ENCODE data around the gene ZCCHC13. TPM values are rescaled to one million over a fixed set of nuclear protein-coding genes. Genes with fewer than 3 reads are reported as not detected.

The ZCCHC13 gene
- polyA plus RNA-seq, 2 of the 4 experiments (the other 2 are of a cell fraction), result not detected

DNA sequence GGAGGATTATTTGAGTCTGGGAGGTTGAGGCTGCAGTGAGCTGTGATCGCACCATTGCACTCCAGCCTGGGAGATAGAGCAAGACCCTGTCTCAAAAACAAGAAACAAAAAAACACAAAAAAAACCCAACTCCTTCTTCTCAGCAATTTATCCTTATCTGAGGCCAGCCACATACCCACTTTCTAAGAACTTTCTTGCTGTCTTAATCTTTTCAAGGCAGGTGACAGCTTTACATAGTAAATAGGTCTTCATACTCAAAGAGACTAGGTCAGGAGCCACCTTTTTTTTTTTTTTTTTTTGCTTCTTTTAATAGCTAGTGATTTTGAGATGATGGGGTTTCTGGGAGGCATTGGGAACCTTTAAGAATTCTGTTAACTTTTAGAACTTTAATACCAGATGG, 26.1 kb upstream of the ZCCHC13 start:
- CTCF ChIA-PET, result interaction anchor here (0.6 kb wide), 1 partner anchor 152 kb away, joined by 6 read pairs; no protein-coding TSS in a partner anchor
- no peak for TF ChIP-seq RCOR1 (IDR thresholded peaks at IDR 0.05; ENCODE audit: low read depth, low read length)
- no peak for TF ChIP-seq TP53 (CRISPR knock-in tag; IDR thresholded peaks at IDR 0.05)
- TF ChIP-seq RAD21 (conservative IDR thresholded peaks at IDR 0.05 in 1 of 2, IDR thresholded peaks at IDR 0.05 in 1 of 2), result no peak
- TF ChIP-seq JUN (IDR thresholded peaks at IDR 0.05), result no peak
- TF ChIP-seq, protein P1, sequence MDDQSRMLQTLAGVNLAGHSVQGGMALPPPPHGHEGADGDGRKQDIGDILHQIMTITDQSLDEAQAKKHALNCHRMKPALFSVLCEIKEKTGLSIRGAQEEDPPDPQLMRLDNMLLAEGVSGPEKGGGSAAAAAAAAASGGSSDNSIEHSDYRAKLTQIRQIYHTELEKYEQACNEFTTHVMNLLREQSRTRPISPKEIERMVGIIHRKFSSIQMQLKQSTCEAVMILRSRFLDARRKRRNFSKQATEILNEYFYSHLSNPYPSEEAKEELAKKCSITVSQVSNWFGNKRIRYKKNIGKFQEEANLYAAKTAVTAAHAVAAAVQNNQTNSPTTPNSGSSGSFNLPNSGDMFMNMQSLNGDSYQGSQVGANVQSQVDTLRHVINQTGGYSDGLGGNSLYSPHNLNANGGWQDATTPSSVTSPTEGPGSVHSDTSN (IDR thresholded peaks at IDR 0.05), result no peak
- FAIRE-seq, result no peak
- ATAC-seq, result no peak
- H3K4me2 ChIP-seq, result peak overlapping the region; percentile 25; the same call in 1 of the 3 replicates
- POLR2A ChIA-PET, result interaction anchor here (0.6 to 1.0 kb wide), 2 partner anchors 14 to 317 kb away, joined by 3 to 4 read pairs; no protein-coding TSS in a partner anchor
- no peaks in the 10 kb centered on the region for H3K9me3 ChIP-seq
- no peak overlapping the region for H3K4me3 ChIP-seq
- H3K4me1 ChIP-seq, result peaks cover 13% of the 10 kb centered on the region
- no peak for DNase-seq (ENCODE audit: low read depth in 1 of 2, low spot score in 1 of 2)
- WGBS (ENCODE audit: missing lambda C conversion rate), result 88% methylated on average over 1 of the region's 1 CpG
- H3K27ac ChIP-seq, result no peak overlapping the region

DNA sequence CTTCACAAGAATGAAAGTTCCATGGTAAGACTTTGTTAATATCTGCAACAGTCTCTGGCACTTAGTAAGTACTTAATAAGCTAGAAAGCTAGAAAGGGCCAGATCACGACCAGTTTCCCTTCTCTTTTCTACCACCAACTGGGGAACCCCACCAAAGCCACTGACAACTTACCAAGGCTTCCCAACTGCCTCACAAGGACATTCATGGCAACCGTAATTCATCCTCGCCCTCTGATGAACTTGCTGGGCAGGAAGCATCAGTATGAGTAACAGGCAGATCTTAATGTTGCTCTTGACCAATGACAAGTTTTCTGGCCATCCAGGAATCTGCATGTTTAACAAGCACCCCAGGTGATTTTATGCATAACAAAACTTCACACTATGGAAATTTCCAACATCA, 23.2 kb upstream of the ZCCHC13 start:
- H3K27ac ChIP-seq, result no peak overlapping the region
- peaks cover 29% of the 10 kb centered on the region for H3K4me1 ChIP-seq
- POLR2A ChIA-PET, result interaction anchor here (0.5 kb wide), 1 partner anchor 76 kb away, joined by 3 read pairs; no protein-coding TSS in a partner anchor
- TF ChIP-seq TFCP2L1 (CRISPR knock-in tag; IDR thresholded peaks at IDR 0.05) (no peak), HOXB13 (CRISPR knock-in tag; IDR thresholded peaks at IDR 0.05; ENCODE audit: low read depth) (no peak), NPAS2 (CRISPR knock-in tag; IDR thresholded peaks at IDR 0.05; ENCODE audit: borderline replicate concordance) (no peak), CHD4 (IDR thresholded peaks at IDR 0.05; ENCODE audit: borderline replicate concordance) (no peak), CBX2 (IDR thresholded peaks at IDR 0.05; ENCODE audit: borderline replicate concordance, low read depth) (no peak)
- TF ChIP-seq, protein P2, sequence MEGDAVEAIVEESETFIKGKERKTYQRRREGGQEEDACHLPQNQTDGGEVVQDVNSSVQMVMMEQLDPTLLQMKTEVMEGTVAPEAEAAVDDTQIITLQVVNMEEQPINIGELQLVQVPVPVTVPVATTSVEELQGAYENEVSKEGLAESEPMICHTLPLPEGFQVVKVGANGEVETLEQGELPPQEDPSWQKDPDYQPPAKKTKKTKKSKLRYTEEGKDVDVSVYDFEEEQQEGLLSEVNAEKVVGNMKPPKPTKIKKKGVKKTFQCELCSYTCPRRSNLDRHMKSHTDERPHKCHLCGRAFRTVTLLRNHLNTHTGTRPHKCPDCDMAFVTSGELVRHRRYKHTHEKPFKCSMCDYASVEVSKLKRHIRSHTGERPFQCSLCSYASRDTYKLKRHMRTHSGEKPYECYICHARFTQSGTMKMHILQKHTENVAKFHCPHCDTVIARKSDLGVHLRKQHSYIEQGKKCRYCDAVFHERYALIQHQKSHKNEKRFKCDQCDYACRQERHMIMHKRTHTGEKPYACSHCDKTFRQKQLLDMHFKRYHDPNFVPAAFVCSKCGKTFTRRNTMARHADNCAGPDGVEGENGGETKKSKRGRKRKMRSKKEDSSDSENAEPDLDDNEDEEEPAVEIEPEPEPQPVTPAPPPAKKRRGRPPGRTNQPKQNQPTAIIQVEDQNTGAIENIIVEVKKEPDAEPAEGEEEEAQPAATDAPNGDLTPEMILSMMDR (IDR thresholded peaks at IDR 0.05), result no peak
- H3K4me2 ChIP-seq, result no peak overlapping the region
- no peak overlapping the region for H3K4me3 ChIP-seq
- H3K9me3 ChIP-seq, result no peaks in the 10 kb centered on the region
- DNase-seq (ENCODE audit: low read depth in 1 of 2, low spot score in 1 of 2) (no peak), ATAC-seq (no peak), FAIRE-seq (no peak)
- WGBS (ENCODE audit: missing lambda C conversion rate), result 98% methylated on average over 3 of the region's 3 CpGs
- CTCF ChIA-PET, result no interaction called here

DNA sequence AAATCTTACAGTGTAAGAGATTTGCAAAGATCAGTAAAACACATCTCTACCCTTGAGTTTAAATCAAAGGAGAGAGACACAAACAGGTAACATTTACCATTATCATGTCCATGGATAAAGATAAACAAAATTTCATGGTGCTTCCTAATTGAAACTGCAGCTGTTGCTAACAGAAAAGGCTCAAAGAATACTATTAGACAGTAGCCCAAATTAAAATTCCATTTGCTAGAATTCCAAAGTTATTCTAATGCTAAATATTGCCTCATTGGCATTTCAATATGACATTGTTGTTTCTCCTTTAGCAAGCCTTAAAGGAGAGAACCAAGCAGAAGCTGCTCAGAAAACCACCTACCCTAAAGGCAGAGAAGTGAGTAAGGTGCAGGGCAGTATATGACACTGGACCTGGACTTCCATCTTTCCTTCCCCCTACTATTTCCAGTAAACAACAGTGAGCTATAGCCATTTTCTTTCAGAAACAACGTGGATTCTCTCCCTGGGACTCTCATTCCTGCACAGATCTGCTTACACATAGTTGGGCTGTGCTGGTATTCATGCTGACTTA, 19.5 kb upstream of the ZCCHC13 start:
- no peak overlapping the region for H3K4me3 ChIP-seq
- H3K4me2 ChIP-seq, result no peak overlapping the region
- DNase-seq (ENCODE audit: low read depth in 1 of 2, low spot score in 1 of 2), result no peak
- H3K9me3 ChIP-seq, result peaks cover 11% of the 10 kb centered on the region; the same call in 2 of the 3 replicates
- no peak for TF ChIP-seq RFX5 (IDR thresholded peaks at IDR 0.05)
- TF ChIP-seq, protein P3, sequence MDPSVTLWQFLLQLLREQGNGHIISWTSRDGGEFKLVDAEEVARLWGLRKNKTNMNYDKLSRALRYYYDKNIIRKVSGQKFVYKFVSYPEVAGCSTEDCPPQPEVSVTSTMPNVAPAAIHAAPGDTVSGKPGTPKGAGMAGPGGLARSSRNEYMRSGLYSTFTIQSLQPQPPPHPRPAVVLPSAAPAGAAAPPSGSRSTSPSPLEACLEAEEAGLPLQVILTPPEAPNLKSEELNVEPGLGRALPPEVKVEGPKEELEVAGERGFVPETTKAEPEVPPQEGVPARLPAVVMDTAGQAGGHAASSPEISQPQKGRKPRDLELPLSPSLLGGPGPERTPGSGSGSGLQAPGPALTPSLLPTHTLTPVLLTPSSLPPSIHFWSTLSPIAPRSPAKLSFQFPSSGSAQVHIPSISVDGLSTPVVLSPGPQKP (IDR thresholded peaks at IDR 0.05; ENCODE audit: low read depth, low read length), result no peak
- no peak for TF ChIP-seq JUNB (IDR thresholded peaks at IDR 0.05)
- TF ChIP-seq EHF (CRISPR knock-in tag; IDR thresholded peaks at IDR 0.05), result no peak
- TF ChIP-seq, protein P4, sequence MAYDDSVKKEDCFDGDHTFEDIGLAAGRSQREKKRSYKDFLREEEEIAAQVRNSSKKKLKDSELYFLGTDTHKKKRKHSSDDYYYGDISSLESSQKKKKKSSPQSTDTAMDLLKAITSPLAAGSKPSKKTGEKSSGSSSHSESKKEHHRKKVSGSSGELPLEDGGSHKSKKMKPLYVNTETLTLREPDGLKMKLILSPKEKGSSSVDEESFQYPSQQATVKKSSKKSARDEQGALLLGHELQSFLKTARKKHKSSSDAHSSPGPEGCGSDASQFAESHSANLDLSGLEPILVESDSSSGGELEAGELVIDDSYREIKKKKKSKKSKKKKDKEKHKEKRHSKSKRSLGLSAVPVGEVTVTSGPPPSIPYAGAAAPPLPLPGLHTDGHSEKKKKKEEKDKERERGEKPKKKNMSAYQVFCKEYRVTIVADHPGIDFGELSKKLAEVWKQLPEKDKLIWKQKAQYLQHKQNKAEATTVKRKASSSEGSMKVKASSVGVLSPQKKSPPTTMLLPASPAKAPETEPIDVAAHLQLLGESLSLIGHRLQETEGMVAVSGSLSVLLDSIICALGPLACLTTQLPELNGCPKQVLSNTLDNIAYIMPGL (CRISPR knock-in tag; IDR thresholded peaks at IDR 0.05; ENCODE audit: borderline replicate concordance), result no peak
- TF ChIP-seq, protein P5, sequence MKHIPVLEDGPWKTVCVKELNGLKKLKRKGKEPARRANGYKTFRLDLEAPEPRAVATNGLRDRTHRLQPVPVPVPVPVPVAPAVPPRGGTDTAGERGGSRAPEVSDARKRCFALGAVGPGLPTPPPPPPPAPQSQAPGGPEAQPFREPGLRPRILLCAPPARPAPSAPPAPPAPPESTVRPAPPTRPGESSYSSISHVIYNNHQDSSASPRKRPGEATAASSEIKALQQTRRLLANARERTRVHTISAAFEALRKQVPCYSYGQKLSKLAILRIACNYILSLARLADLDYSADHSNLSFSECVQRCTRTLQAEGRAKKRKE (CRISPR knock-in tag; IDR thresholded peaks at IDR 0.05; ENCODE audit: low read depth), result no peak
- no peak for TF ChIP-seq HDAC2 (IDR thresholded peaks at IDR 0.05)
- no peak for TF ChIP-seq HEYL (CRISPR knock-in tag; IDR thresholded peaks at IDR 0.05)
- TF ChIP-seq, protein P6, sequence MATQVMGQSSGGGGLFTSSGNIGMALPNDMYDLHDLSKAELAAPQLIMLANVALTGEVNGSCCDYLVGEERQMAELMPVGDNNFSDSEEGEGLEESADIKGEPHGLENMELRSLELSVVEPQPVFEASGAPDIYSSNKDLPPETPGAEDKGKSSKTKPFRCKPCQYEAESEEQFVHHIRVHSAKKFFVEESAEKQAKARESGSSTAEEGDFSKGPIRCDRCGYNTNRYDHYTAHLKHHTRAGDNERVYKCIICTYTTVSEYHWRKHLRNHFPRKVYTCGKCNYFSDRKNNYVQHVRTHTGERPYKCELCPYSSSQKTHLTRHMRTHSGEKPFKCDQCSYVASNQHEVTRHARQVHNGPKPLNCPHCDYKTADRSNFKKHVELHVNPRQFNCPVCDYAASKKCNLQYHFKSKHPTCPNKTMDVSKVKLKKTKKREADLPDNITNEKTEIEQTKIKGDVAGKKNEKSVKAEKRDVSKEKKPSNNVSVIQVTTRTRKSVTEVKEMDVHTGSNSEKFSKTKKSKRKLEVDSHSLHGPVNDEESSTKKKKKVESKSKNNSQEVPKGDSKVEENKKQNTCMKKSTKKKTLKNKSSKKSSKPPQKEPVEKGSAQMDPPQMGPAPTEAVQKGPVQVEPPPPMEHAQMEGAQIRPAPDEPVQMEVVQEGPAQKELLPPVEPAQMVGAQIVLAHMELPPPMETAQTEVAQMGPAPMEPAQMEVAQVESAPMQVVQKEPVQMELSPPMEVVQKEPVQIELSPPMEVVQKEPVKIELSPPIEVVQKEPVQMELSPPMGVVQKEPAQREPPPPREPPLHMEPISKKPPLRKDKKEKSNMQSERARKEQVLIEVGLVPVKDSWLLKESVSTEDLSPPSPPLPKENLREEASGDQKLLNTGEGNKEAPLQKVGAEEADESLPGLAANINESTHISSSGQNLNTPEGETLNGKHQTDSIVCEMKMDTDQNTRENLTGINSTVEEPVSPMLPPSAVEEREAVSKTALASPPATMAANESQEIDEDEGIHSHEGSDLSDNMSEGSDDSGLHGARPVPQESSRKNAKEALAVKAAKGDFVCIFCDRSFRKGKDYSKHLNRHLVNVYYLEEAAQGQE (IDR thresholded peaks at IDR 0.05), result no peak
- TF ChIP-seq SREBF2 (IDR thresholded peaks at IDR 0.05), result no peak
- H3K27ac ChIP-seq, result no peak overlapping the region
- 47% methylated on average over 1 of the region's 1 CpG for WGBS (ENCODE audit: missing lambda C conversion rate)
- ATAC-seq, result no peak
- no peak for FAIRE-seq
- peaks cover 27% of the 10 kb centered on the region; the same call in 2 of the 3 replicates for H3K4me1 ChIP-seq
- CTCF ChIA-PET, result interaction anchor here (0.9 kb wide), 2 partner anchors 11 to 13 kb away, joined by 3 to 4 read pairs; no protein-coding TSS in a partner anchor
- POLR2A ChIA-PET, result interaction anchor here (1.1 kb wide), 1 partner anchor 33 kb away, joined by 3 read pairs; no protein-coding TSS in a partner anchor

Data from A549 (cell line).